Tongue (tissue), 2 donors: ENCODE results near the gene TMOD3. TPM values are rescaled to one million over a fixed set of nuclear protein-coding genes. Genes with fewer than 3 reads are reported as not detected.
"Not testable (repeated sequence)": the region's sequence is repeated elsewhere in the genome, so short reads cannot be mapped to it uniquely, and the experiment has no call there.

Experiments
- DNase-seq: peaks from one replicate; pipeline ENCODE4 v3.0.0-alpha.2; 2015
- total RNA-seq: library from RNA; depleted of rRNA; stranded (reverse); fragments of >200 nt; gene quantifications from one replicate; pipeline ENCODE4 v1.2.3, GENCODE V29; 2014

The TMOD3 gene
- total RNA-seq: 24.5 TPM

- DNase-seq: peak; percentile 96
Observed at GRCh38 chr15:51829376-51830275, at the start of gene TMOD3. TMOD3 (plus strand) TSS chr15:51829653; CDS start chr15:51862885, 33,232 bp downstream.

- no peak for DNase-seq
Observed at GRCh38 chr15:51780636-51781035, 48.8 kb upstream of the TMOD3 start.

- no peak for DNase-seq
Observed at GRCh38 chr15:51781506-51781905, 47.9 kb upstream of the TMOD3 start.

DNA sequence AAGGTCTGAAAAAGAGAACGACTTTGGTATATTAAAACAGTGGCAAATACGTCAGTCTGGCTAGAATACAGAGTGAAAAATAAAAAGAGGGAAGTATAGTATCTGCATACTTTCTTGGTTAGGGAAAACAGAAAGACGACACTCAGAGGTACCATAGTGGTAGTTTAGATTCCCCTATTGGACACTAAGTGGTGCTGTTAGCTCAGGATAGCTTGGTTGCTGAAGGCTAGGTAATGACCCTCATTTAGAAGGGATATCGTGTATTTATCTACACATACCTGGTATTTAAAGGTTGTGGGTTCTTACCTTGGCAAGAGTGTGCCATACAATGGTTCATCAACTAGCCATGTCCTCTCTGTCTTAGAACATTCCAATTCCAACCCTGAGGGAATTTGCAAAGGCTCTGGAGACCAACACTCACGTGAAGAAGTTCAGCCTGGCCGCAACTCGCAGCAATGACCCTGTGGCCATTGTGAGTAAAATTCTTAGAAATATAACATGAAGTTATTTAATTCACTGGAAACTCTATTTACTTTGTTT lies 47.0 kb upstream of the TMOD3 start:
- no peak for DNase-seq

- no peak for DNase-seq
Observed at GRCh38 chr15:51783967-51784366, 45.5 kb upstream of the TMOD3 start.

GRCh38 chr15:51787130-51787529 lies 42.3 kb upstream of the TMOD3 start:
- DNase-seq: not testable (repeated sequence)

DNA sequence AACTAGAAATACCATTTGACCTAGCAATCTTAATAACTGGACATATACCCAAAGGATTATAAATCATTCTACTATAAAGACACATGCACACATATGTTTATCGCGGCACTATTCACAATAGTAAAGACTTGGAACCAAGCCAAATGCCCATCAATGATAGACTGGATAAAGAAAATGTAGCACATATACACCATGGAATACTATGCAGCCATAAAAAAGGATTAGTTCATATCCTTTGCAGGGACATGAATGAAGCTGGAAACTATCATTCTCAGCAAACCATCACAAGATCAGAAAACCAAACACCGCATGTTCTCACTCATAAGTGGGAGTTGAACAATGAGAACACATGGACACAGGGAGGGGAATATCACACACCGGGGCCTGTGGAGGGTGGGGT lies 37.0 kb upstream of the TMOD3 start:
- not testable (repeated sequence) for DNase-seq

GRCh38 chr15:51793521-51794305 lies 35.7 kb upstream of the TMOD3 start:
- DNase-seq: peak; percentile 65

DNA sequence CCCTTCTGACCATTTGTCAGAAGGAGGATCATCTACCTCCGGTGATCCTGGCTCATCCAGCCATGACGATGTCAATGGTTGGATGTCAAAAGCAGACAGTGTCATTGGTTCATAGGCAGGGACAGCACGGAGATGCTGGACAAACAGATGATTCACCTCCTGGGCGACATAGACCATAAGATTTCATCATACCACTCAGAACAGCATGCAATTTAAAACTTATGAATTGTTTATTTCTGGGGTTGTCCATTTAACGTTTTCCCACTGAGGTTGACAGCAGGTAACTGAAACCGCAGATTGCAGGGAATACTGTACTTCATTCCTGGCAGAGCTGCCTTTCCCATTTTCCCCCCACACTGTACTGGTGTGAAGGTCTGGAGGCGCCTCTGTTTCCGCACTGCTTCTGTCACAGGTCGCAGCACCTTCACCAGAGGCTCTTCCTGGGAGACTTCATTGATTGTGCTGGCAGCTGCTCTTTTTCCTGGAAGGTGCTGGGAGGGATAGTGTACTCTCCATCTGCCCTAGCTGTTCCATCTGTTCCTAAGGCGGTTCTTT lies 32.5 kb upstream of the TMOD3 start:
- DNase-seq: no peak

DNA sequence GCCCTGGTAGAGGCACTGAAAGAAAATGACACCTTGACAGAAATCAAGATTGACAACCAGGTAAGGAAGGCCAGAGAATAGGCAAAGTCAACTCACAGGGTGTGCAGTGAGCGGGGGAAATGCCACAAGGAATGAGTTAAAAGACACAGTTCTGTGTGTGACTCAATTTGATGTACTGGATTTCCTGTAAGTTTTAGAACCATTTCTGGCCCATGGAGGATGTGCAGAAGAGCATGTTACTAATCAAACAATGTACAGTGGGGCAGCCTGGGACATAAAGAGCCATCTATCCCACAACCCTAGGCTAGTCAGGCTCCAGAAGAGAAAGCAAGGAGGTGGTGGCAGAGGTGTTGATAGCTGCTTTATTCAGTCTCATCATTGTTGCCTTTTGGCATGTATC lies 31.2 kb upstream of the TMOD3 start:
- no peak for DNase-seq

- DNase-seq: no peak
Observed at GRCh38 chr15:51799282-51800252, 29.9 kb upstream of the TMOD3 start.

DNA sequence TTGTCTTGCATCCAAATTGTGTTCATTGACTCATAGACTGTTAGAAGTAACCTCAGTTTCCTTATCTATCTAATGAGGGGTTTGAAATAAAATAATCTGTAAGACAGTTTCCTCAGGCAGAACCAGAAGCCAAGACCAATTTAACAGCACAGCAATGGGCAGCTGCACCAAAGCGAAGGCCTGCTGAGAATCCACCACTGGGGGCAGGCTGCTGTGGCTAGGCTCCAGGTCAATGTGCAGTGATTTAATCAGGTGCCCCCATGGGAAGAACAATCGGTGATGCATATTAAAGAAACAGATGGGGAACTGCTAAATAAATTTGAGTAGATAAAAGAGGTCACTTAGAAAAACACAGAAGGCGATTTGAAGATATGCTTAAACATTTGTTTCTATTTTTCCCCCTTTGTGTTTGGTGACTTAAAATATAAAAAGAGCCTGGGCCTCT lies 28.0 kb upstream of the TMOD3 start:
- peak; percentile 36 for DNase-seq

GRCh38 chr15:51802593-51802992 lies 26.9 kb upstream of the TMOD3 start:
- no peak for DNase-seq

GRCh38 chr15:51803965-51804364 lies 25.5 kb upstream of the TMOD3 start:
- DNase-seq: no peak

DNA sequence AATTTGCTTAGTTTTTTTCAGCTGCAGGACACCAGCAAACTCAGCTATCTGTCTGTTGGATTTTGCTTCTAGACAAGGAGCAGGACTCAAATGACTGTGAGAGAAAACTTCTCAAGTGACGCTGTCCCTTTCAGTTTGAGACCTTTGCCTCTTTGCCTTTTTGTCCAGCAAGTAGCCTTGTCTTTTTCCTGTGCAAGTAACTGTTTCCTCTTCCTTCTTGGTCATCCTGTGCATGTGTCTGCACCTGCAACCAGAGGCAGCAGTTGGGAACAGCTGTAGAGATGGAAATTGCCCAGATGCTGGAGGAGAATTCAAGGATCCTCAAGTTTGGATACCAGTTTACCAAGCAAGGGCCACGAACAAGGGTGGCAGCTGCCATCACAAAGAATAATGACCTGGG lies 23.3 kb upstream of the TMOD3 start:
- DNase-seq: no peak

DNA sequence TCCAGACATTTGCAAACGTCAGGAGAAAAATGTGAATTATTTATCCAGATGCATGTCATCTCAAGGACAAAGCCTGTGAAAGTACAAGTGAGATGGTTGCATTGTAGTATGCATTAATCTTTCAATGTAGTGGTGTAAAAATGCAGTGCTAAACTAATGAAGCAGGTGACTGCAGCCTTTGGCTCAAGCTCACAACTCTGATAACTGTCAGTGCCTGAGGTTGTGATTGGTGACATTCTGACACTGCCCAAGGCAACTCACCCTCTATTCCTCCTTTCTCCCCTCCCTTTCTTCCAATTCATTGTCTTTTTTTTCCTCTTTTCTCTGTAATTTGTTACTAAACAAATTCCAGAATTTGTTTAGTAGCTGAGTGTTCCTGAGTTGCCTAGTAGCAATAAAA lies 20.0 kb upstream of the TMOD3 start:
- no peak for DNase-seq

DNA sequence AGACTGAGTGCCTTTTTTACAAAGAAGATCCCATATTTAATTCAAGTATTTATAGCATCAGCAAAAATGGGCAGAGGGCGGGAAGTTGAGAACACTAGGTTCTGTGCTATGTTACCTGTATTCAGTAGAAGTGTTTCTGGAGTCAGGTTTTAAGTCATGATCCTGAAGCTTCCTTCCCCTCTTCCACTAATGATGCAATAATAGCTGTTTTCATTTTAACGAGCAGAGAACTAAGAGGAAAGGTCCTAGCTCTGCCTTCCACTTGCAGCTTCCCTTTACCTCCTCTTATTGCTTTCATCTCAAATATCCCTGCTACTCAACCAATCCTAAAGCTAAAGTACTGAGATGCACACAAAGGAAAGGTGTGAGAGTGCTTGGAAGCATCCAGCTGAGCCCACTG lies 16.9 kb upstream of the TMOD3 start:
- no peak for DNase-seq

- DNase-seq: no peak
Observed at GRCh38 chr15:51814606-51815005, 14.8 kb upstream of the TMOD3 start.

DNA sequence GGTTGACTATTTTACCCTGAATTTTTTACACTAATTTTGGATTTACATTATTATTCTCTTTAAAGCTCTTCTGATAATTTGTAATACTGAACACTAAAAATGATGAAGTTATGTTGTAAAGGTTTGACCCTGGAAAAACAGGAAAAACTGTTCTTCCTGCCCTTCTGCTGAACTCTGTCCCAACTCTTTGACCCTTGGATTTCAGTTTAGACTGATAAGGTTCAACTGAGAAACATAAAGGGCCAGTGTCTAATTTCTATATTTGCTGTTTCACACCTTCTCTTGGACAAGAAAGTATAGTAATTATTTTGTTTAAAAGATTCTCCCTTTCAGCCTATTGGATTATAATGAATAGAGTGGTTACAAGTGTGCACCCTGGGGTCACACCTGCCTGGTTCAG lies 12.8 kb upstream of the TMOD3 start:
- no peak for DNase-seq

GRCh38 chr15:51818150-51818549 lies 11.3 kb upstream of the TMOD3 start:
- no peak for DNase-seq

GRCh38 chr15:51825698-51826097 lies 3.8 kb upstream of the TMOD3 start:
- no peak for DNase-seq
